ENCODE measurements around the gene TEPSIN. TPM values are rescaled to one million over a fixed set of nuclear protein-coding genes. Genes with fewer than 3 reads are reported as not detected.

Gene TEPSIN
- total RNA-seq, 2 donors from 2014 or later: 12.3 to 14.3 TPM

DNA sequence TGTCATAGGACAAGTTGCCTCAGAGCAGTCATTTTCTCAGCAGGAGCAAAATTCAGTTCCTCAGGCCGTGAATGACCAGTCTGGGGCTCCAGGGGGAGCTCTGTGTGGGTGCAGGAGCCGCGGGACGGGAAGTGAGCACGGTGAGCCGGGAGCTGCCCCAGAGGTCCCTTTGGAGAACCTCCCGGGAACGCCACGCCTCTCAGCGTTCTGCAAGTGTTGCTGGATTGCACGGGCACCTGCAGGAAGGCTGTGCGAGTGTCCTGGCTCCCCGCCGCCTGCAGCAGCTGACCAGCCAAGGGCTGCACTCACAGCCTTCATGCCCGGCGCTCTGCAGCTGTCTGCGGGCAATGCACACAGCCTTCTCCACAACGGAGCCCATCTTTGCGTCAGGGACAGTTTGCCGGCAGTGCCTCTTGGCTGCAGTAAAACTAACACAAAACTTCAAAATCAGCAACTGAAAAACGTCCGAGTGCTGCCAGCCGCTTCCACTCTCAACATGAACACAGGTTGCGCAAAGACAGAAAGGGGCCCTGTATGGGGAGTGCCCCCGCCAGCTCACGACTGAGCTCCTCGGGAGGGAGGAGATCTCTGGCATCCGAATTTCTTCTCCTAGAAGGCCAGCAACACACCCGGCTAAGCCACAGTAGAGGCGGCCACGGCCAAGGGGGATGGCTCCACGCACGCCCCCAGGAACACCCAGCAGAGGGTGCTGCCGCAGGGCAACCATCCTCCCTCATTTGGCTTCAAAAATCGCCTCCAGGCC is 16.3 kb upstream of the TEPSIN start:
- TF ChIP-seq, protein P1, sequence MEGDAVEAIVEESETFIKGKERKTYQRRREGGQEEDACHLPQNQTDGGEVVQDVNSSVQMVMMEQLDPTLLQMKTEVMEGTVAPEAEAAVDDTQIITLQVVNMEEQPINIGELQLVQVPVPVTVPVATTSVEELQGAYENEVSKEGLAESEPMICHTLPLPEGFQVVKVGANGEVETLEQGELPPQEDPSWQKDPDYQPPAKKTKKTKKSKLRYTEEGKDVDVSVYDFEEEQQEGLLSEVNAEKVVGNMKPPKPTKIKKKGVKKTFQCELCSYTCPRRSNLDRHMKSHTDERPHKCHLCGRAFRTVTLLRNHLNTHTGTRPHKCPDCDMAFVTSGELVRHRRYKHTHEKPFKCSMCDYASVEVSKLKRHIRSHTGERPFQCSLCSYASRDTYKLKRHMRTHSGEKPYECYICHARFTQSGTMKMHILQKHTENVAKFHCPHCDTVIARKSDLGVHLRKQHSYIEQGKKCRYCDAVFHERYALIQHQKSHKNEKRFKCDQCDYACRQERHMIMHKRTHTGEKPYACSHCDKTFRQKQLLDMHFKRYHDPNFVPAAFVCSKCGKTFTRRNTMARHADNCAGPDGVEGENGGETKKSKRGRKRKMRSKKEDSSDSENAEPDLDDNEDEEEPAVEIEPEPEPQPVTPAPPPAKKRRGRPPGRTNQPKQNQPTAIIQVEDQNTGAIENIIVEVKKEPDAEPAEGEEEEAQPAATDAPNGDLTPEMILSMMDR (IDR thresholded peaks at IDR 0.05): peak; percentile 48 to 74
- Histone ChIP-seq H3K36me3 (peaks cover 41% of the 10 kb centered on the region), H3K27me3 (no peaks in the 10 kb centered on the region), H3K9me3 (no peaks in the 10 kb centered on the region), H3K4me3 (no peak overlapping the region), H3K27ac (peak overlapping the region; percentile 27 to 31), H3K4me1 (peaks cover 0 to 21% of the 10 kb centered on the region in 2 donors)
- DNase-seq (ENCODE audit: low spot score): peak; percentile 81

DNA sequence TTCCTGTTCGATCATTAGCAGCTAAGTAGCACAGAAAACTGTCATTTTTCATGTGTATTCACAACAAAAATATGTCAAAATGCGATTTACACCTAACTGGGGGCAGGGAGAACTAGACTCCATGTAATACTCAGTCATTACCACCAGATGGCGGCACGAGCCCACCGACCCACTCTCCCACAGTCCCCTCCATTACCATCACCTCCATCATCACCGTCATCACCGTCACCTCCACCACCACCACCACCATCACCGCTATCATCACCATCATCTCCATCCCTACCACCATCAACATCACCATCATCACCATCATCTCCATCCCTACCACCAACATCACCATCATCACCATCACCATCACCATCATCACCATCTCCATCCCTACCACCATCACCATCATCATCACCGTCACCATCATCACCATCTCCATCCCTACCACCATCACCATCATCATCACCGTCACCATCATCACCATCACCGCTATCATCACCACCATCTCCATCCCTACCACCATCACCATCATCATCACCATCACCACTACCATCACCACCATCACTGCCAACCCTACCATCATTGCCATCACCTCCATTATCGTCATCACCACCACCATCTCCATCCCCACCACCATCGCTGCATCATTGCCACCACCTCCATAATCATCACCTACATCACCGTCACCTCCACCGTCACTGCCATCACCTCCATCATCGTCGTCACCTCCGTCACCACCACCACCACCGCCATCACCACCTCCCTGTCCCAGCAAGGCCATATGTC is 14.7 kb upstream of the TEPSIN start:
- H3K27me3 ChIP-seq: no peaks in the 10 kb centered on the region
- H3K9me3 ChIP-seq: no peaks in the 10 kb centered on the region
- H3K4me1 ChIP-seq: peaks cover 0 to 21% of the 10 kb centered on the region in 2 donors
- no peak for DNase-seq (ENCODE audit: low spot score)
- TF ChIP-seq, protein P1 (IDR thresholded peaks at IDR 0.05): peak; percentile 70 to 89
- no peak overlapping the region for H3K27ac ChIP-seq
- peaks cover 33% of the 10 kb centered on the region for H3K36me3 ChIP-seq
- H3K4me3 ChIP-seq: no peak overlapping the region

DNA sequence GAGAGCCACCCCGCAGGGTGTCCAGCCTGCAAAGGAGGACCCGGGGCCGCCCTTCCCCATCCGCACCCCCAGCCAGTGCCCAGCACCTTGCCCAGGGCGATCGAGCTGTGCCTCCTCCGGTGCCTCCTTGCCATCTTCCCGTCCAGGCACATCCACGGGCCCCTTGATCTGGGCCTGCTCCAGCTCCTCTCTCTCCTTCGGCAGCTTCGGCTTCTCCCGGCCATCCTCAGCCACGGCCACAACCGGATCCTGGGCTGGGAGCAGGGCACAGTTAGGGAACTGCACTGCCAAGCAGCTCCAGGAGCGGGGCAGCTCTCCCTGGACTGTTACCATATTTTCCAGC is 14.1 kb upstream of the TEPSIN start:
- TF ChIP-seq, protein P1 (IDR thresholded peaks at IDR 0.05): no peak
- no peak for DNase-seq (ENCODE audit: low spot score)
- H3K36me3 ChIP-seq: peaks cover 31% of the 10 kb centered on the region

DNA sequence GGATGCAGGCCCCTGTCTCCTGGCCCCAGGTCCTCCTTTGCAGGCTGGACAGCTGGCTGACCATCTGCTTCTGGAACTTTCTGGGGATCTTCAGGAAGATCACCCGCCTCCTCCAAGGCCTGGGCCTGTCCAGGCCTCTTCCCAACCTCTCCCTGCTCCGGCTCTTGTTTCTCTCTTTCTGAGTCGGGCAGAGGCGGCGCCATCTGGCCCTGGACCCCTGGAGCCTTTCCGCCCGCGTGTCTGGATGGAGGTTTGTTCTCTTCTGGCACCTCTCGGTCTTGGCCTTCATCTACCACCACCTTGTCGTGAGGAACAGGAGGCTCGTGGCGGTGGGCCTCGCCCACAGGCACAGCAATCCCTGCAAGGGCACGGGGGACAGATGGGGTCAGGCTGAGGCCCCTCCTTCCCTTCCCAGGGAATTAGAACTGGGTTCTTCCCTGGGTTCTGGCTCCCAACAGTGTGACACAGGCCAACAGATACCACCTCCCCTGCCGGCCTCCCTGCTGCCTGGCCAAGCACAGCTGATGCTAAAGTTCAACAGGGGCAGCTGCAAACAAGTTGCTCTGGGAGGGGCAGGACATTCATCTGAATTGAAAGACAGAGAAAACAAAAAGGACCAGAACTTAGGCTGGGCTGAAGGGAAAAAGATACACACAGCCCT is 13.6 kb upstream of the TEPSIN start:
- Histone ChIP-seq H3K9me3 (no peaks in the 10 kb centered on the region), H3K27ac (no peak overlapping the region), H3K36me3 (peaks cover 31% of the 10 kb centered on the region), H3K4me3 (no peak overlapping the region), H3K27me3 (no peaks in the 10 kb centered on the region), H3K4me1 (peaks cover 0 to 21% of the 10 kb centered on the region in 2 donors)
- TF ChIP-seq, protein P1 (IDR thresholded peaks at IDR 0.05): no peak
- no peak for DNase-seq (ENCODE audit: low spot score)

More for the DNA sequence above, 14.1 kb upstream of the TEPSIN start:
- Histone ChIP-seq H3K27me3 (no peaks in the 10 kb centered on the region), H3K27ac (no peak overlapping the region), H3K4me3 (no peak overlapping the region), H3K9me3 (no peaks in the 10 kb centered on the region), H3K4me1 (peaks cover 0 to 21% of the 10 kb centered on the region in 2 donors)

DNA sequence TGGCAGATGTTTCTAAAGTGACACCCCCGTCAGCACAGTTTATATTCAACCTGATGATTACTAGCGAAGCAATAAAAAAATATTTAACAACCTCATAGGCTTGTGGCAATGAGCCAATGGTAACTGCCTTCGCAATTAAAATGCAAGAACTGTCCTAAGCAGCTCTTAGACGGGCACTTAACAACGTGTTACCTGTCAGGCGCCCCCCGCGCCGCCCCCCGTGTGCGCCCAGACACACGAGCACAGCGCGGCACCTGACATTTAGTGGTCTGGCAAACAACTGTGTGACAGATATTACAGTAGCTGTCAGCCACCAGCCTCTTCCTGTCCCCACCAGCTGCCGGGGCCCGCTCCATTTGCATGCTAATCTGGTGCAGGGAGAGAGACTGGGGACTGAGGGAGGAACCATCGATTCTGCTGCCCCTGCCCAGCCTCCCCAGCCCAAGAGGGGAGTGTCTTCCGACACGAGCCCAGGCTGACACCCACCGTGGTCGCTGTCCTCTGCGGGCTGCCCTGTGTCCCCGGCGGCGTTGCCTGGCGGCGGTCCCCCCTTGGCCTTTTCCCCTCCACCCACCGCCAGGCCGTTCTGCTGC is 12.9 kb upstream of the TEPSIN start:
- H3K4me1 ChIP-seq: peaks cover 0 to 21% of the 10 kb centered on the region in 2 donors
- peaks cover 31% of the 10 kb centered on the region for H3K36me3 ChIP-seq
- TF ChIP-seq, protein P1 (IDR thresholded peaks at IDR 0.05): no peak
- no peak for DNase-seq (ENCODE audit: low spot score)
- no peak overlapping the region for H3K4me3 ChIP-seq
- no peaks in the 10 kb centered on the region for H3K9me3 ChIP-seq
- H3K27me3 ChIP-seq: no peaks in the 10 kb centered on the region
- H3K27ac ChIP-seq: no peak overlapping the region

All from right atrium auricular region (tissue), 2 donors.